PFSK-1 (cell line): ENCODE measurements around the gene AKT1.

Source experiments
- FOXP2 ChIP-seq: optimal IDR thresholded peaks from 2 replicates; pipeline ENCODE3; 2011; ENCODE audit warnings: borderline replicate concordance, control low read depth, inconsistent platforms; ENCODE audit not compliant: insufficient read depth; ENCODE audit errors: extremely low read length, extremely low read depth
- POLR2AphosphoS5 ChIP-seq: IDR thresholded peaks from 2 replicates; pipeline ENCODE4 v1.6.1; 2012; ENCODE audit warnings: low read depth, mild to moderate bottlenecking, control low read depth, low read length, moderate library complexity
- REST ChIP-seq, 2 experiments: IDR thresholded peaks; 2 replicates each; pipeline versions ENCODE4 v1.6.1 to v1.8.0; 2011 to 2012; ENCODE audit warnings: low read depth in 2 of 2, low read length in 2 of 2, control low read depth in 1 of 2, inconsistent platforms in 1 of 2, mild to moderate bottlenecking in 1 of 2, moderate library complexity in 1 of 2; ENCODE audit not compliant: insufficient read depth in 1 of 2
- SIN3A ChIP-seq: IDR thresholded peaks from 2 replicates; pipeline ENCODE4 v1.6.1; 2012; ENCODE audit warnings: mild to moderate bottlenecking, low read length, moderate library complexity, borderline replicate concordance; ENCODE audit not compliant: insufficient read depth
- TAF1 ChIP-seq: IDR thresholded peaks from 2 replicates; pipeline ENCODE4 v1.6.1; 2012; ENCODE audit warnings: low read length, control low read depth, borderline replicate concordance; ENCODE audit not compliant: insufficient read depth

- TF ChIP-seq TAF1 (no peak), POLR2AphosphoS5 (no peak), REST (IDR thresholded peaks at IDR 0.05; ENCODE audit: insufficient read depth in 1 of 2, low read depth in 2 of 2, low read length in 2 of 2) (no peak), FOXP2 (no peak), SIN3A (no peak)
These were observed 936 bp downstream of the AKT1 start for GRCh38 chr14:104794631-104794992.
